KMS-11 (cell line): ENCODE results near the gene SYNDIG1.

Source experiments
- H2AFZ ChIP-seq: fragments of 200-600 bp; sonication (generic); 2 replicates; pipeline ENCODE4 v1.6.1; 2016; ENCODE audit warnings: antibody characterized with exemption, mixed run types, low read depth
- H3K27ac ChIP-seq: fragments of 200-600 bp; sonication (generic); 2 replicates; pipeline ENCODE4 v1.6.1; 2016; ENCODE audit warnings: mild to moderate bottlenecking, mixed run types
- H3K27me3 ChIP-seq: fragments of 200-600 bp; sonication (generic); 2 replicates; pipeline ENCODE4 v1.6.1; 2017; ENCODE audit warnings: mild to moderate bottlenecking, low read depth, mixed run types, moderate library complexity; ENCODE audit not compliant: insufficient read depth
- H3K36me3 ChIP-seq: fragments of 200-600 bp; sonication (generic); 2 replicates; pipeline ENCODE4 v1.6.1; 2017; ENCODE audit warnings: mild to moderate bottlenecking, mixed run types; ENCODE audit not compliant: insufficient read depth
- H3K4me1 ChIP-seq: fragments of 200-600 bp; sonication (generic); 2 replicates; pipeline ENCODE4 v1.6.1; 2016; ENCODE audit warnings: mild to moderate bottlenecking, low read depth, mixed run types; ENCODE audit not compliant: poor library complexity, severe bottlenecking
- H3K4me2 ChIP-seq: fragments of 200-600 bp; sonication (generic); 2 replicates; pipeline ENCODE4 v1.7.0; 2016; ENCODE audit warnings: mild to moderate bottlenecking, mixed run types
- H3K4me3 ChIP-seq: fragments of 200-600 bp; sonication (generic); IDR thresholded peaks from 2 replicates; pipeline ENCODE4 v1.6.1; 2017; ENCODE audit warnings: low read depth, low read length, mixed read lengths; ENCODE audit not compliant: insufficient read depth
- H3K79me2 ChIP-seq: fragments of 200-600 bp; sonication (generic); 2 replicates; pipeline ENCODE4 v1.6.1; 2016; ENCODE audit warnings: low read depth, mixed run types; ENCODE audit not compliant: insufficient read depth
- H3K9ac ChIP-seq: fragments of 200-600 bp; sonication (generic); 2 replicates; pipeline ENCODE4 v1.6.1; 2016; ENCODE audit warnings: mild to moderate bottlenecking, mixed run types
- H4K20me1 ChIP-seq: fragments of 200-600 bp; sonication (generic); 2 replicates; pipeline ENCODE4 v1.6.1; 2016; ENCODE audit warnings: mild to moderate bottlenecking, mixed run types; ENCODE audit not compliant: insufficient read depth
- TF ChIP-seq, protein P1 (sequence below): fragments of 200-600 bp; sonication (generic); conservative IDR thresholded peaks from 2 replicates; pipeline ENCODE4 v1.6.1; 2017; ENCODE audit warnings: low read depth, mild to moderate bottlenecking, antibody characterized with exemption, low read length, moderate library complexity, mixed read lengths

SYNDIG1 gene

DNA sequence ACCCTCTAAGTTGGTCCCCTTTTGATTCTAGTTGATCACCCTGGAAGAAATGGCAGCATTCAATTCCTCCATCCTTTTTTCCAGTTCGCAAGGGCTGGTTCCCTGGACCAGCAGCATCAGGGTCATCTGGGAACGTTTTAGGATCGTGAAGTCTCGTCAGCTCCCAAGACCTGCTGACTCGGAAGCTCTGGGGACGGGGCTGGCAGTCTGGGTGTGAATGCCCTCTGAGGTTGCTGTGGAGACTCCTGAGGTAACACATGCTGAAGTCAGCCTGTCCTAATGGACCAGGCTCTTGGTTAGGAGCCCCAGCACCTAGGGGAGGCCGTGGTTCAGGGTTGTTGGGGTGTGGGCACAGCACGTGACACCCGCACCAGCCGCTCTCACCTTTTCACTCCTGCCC, 164.1 kb downstream of the SYNDIG1 start:
- Histone ChIP-seq H3K4me2 (no peak overlapping the region), H3K9ac (no peak overlapping the region), H3K4me1 (no peaks in the 10 kb centered on the region), H3K27me3 (no peaks in the 10 kb centered on the region), H3K79me2 (no peaks in the 10 kb centered on the region), H3K27ac (no peak overlapping the region), H2AFZ (no peak overlapping the region), H3K4me3 (no peak overlapping the region), H3K36me3 (no peaks in the 10 kb centered on the region), H4K20me1 (no peaks in the 10 kb centered on the region)
- TF ChIP-seq, protein P1, sequence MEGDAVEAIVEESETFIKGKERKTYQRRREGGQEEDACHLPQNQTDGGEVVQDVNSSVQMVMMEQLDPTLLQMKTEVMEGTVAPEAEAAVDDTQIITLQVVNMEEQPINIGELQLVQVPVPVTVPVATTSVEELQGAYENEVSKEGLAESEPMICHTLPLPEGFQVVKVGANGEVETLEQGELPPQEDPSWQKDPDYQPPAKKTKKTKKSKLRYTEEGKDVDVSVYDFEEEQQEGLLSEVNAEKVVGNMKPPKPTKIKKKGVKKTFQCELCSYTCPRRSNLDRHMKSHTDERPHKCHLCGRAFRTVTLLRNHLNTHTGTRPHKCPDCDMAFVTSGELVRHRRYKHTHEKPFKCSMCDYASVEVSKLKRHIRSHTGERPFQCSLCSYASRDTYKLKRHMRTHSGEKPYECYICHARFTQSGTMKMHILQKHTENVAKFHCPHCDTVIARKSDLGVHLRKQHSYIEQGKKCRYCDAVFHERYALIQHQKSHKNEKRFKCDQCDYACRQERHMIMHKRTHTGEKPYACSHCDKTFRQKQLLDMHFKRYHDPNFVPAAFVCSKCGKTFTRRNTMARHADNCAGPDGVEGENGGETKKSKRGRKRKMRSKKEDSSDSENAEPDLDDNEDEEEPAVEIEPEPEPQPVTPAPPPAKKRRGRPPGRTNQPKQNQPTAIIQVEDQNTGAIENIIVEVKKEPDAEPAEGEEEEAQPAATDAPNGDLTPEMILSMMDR, result no peak

DNA sequence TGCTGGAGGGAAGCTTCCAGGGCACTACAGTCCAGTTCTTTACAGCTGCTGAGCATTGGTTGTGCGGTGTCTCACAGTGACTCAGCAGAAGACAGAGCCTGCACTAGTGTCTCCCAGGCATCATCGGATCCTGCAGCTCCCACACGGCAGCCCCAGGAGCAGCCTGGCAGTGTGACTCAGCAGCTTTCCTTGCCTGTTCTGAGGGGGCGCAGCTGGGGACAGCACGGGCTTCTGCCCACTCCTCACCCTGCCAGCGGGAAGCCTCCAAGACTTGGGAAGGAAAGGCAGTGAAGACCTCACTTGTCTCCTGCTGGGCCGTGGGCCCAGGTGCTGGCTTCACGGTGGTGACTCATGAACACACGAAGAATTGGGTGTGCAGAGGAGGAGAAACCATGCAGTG, 165.4 kb downstream of the SYNDIG1 start:
- Histone ChIP-seq H3K4me1 (no peaks in the 10 kb centered on the region), H2AFZ (no peak overlapping the region), H3K79me2 (no peaks in the 10 kb centered on the region), H3K27ac (no peak overlapping the region), H4K20me1 (no peaks in the 10 kb centered on the region), H3K4me2 (no peak overlapping the region), H3K36me3 (no peaks in the 10 kb centered on the region), H3K9ac (no peak overlapping the region), H3K4me3 (no peak overlapping the region), H3K27me3 (no peaks in the 10 kb centered on the region)
- TF ChIP-seq, protein P1, result no peak

DNA sequence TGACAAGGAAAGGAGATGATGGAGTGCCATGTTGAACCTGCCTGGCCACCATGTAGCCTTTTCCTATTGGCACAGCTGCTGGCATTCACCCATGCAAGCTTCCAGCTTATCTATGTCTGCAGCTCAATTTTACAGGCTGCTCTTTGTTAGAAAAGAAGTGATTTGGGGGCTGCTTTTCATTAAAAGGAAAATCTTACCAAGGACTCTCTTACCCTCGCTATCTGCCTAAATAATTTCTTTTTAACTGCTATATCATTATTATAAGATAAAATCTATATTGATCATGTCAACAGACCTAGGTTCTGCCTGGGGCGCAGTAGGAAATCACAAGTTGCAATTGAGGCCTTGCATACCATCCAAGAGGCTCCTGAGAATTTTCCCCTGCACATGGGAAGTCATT, 167.2 kb downstream of the SYNDIG1 start:
- TF ChIP-seq, protein P1, result no peak
- Histone ChIP-seq H3K27ac (no peak overlapping the region), H3K9ac (no peak overlapping the region), H4K20me1 (no peaks in the 10 kb centered on the region), H2AFZ (no peak overlapping the region), H3K36me3 (no peaks in the 10 kb centered on the region), H3K4me2 (no peak overlapping the region), H3K4me3 (no peak overlapping the region), H3K79me2 (no peaks in the 10 kb centered on the region), H3K27me3 (no peaks in the 10 kb centered on the region), H3K4me1 (no peaks in the 10 kb centered on the region)

DNA sequence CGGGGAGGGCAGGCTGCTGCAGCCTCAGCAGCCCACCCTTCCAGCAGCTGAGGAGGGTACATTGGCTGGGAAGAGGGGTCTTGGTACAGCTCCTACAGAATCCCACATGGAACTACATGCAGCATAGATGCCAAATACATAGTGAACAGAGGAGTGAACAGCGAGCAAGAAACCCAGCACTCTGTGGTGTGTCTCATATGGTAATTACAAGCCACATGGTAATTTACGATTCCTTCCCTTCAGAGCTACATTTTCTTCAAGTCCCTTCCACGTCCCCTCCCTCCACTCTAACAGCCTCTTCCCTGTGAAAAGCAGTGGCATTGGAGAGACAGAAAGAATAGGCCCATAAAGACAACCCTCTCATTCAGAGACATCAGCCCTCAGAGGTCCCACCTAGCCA, 167.7 kb downstream of the SYNDIG1 start:
- Histone ChIP-seq H3K4me2 (no peak overlapping the region), H3K4me3 (no peak overlapping the region), H4K20me1 (no peaks in the 10 kb centered on the region), H3K4me1 (no peaks in the 10 kb centered on the region), H3K9ac (no peak overlapping the region), H2AFZ (no peak overlapping the region), H3K27ac (no peak overlapping the region), H3K27me3 (no peaks in the 10 kb centered on the region), H3K79me2 (no peaks in the 10 kb centered on the region), H3K36me3 (no peaks in the 10 kb centered on the region)
- TF ChIP-seq, protein P1, result no peak
